SK-N-MC (cell line): ENCODE results near the gene DNMBP.
A peak's percentile ranks its signal among the peaks of the same experiment; 100 is the strongest.
"Not testable (repeated sequence)": the region's sequence is repeated elsewhere in the genome, so short reads cannot be mapped to it uniquely, and the experiment has no call there.

Experiments
- DNase-seq: peaks from one replicate; pipeline ENCODE4 v3.0.0-alpha.2; 2011; ENCODE audit warnings: low read depth, low spot score
- H3K27ac ChIP-seq: fragments of 200-600 bp; sonication (generic); 2 replicates; pipeline ENCODE4 v1.5.1; 2016; ENCODE audit warnings: mixed run types
- H3K36me3 ChIP-seq: fragments of 200-600 bp; sonication (generic); 2 replicates; pipeline ENCODE4 v1.6.1; 2017; ENCODE audit warnings: antibody characterized with exemption, low read length, mixed read lengths; ENCODE audit not compliant: insufficient read depth
- H3K4me3 ChIP-seq: fragments of 200-600 bp; sonication (generic); 2 replicates; pipeline ENCODE4 v1.5.1; 2016
- H3K9ac ChIP-seq: fragments of 200-600 bp; sonication (generic); 2 replicates; pipeline ENCODE4 v1.8.0; 2017; ENCODE audit warnings: mixed run types, mixed read lengths; ENCODE audit not compliant: insufficient read length
- H3K9me3 ChIP-seq: fragments of 200-600 bp; sonication (generic); 2 replicates; pipeline ENCODE4 v1.6.1; 2017; ENCODE audit warnings: low read depth, mild to moderate bottlenecking, antibody characterized with exemption, low read length, moderate library complexity, mixed read lengths
- EZH2 ChIP-seq: fragments of 200-600 bp; sonication (generic); IDR thresholded peaks from one replicate; pipeline ENCODE4 v1.6.1; 2017; ENCODE audit warnings: antibody characterized with exemption
- FOXP2 ChIP-seq: optimal IDR thresholded peaks from 2 replicates; pipeline ENCODE3; 2011; ENCODE audit warnings: mild to moderate bottlenecking, moderate library complexity; ENCODE audit not compliant: insufficient read depth; ENCODE audit errors: extremely low read length, control extremely low read depth
- POLR2AphosphoS5 ChIP-seq: IDR thresholded peaks from 2 replicates; pipeline ENCODE4 v1.6.1; 2012; ENCODE audit warnings: mild to moderate bottlenecking, low read depth, low read length, borderline replicate concordance

DNMBP gene

DNA sequence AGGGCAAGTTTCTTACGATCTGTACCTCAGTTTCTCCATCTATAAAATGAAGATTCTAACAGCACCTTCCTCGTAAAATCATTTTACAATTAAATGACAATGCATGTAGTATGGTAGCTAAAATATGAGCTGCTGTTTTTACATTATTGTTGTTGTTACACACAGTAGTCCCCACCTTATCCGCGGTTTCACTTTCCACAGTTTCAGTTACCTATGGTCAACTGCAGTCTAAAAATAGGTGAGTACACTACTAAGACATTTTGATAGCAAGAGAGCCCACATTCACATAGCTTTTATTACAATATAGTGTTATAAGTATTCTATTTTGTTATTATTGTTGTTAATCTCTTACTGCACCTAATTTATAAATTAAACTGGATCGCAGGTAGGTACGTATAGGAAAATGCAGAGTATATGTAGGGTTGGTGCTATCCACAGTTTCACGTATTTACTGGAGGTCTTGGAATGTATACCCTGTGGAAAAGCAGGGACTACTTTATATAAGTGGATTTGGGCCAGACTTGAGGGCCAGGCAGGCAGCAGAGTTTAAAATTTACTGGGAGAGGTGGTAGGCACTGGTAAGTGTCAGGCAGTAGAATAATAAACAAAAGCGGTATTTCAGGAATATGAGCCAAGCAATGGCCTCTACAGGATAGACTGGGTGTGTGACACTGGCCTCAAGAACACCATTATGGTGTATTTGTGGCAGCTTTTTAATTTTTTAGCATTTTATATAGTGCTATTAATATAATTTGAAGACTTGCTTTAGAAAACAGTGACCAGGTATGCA is 10.2 kb downstream of the DNMBP start:
- no peak overlapping the region for H3K27ac ChIP-seq
- TF ChIP-seq POLR2AphosphoS5 (no peak), EZH2 (no peak), FOXP2 (no peak)
- no peaks in the 10 kb centered on the region for H3K36me3 ChIP-seq
- H3K9ac ChIP-seq: no peak overlapping the region
- no peak for DNase-seq
- H3K4me3 ChIP-seq: no peak overlapping the region
- H3K9me3 ChIP-seq: no peaks in the 10 kb centered on the region

DNA sequence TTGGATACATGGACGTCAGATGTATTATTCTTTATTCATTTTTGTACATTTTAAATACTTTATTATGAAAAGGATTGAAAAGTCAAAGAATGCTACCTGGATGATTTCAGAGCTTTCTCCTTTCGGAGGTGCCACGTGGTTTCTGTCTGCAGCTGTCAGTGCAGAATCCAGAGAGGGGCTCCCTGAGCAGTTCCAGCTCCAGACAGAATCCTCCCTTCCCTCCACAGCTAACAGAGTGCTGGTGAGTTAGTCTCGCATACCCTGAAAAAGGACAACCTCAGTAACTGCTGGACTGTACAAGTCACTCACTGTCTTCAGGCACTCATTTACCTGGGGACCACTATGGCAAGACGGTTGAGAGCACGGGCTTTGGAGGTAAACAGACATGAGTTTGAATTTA is 10.9 kb downstream of the DNMBP start:
- no peaks in the 10 kb centered on the region for H3K9me3 ChIP-seq
- TF ChIP-seq EZH2 (no peak), FOXP2 (no peak), POLR2AphosphoS5 (no peak)
- H3K36me3 ChIP-seq: no peaks in the 10 kb centered on the region
- H3K27ac ChIP-seq: no peak overlapping the region
- no peak overlapping the region for H3K9ac ChIP-seq
- H3K4me3 ChIP-seq: no peak overlapping the region
- no peak for DNase-seq

DNA sequence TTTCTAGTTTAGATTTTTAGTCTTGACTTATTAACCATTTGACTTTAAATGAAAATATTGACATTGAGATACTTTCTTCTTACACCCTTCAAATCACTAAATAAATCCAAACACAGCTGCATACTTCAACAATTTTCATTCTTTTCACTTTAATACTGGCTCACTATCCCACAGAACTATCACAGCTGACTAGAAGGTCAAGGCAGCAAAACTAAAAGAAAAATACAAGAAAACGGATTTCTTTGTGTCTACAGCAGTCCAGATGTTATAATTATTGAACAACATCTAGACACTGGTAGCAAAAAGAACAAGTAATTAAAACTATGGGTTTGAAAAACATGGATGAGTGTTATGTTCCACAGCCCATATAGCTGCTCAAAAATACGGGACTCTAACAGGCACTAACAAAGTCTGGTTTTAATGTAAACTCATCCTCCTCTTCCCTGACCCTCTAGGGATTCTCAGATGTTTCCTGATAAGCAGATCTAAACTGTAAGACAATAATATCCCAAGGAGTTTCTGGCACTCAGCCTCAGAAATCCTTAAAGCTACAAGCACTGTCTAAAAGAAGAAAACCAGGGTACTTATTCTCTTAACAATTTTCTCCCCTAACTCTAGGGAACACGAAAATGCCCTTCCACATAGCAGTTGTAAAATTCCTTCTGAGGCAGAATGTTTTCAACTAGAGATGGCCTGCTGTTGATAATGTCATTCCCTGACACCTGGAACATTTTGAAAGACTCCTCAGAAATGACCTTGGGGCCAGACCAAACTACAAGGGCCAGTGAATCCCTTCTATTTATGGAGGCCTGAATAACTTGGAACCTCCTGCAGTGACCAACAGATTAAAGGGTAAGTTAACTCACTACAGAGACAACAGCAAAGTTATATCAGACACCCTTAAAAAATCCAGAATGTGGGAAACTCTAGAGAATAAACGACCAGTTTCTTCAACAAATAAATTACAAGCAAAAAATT is 12.8 kb downstream of the DNMBP start:
- peak; percentile 58 for DNase-seq
- H3K9me3 ChIP-seq: no peaks in the 10 kb centered on the region
- H3K36me3 ChIP-seq: no peaks in the 10 kb centered on the region
- TF ChIP-seq POLR2AphosphoS5 (no peak), EZH2 (no peak), FOXP2 (no peak)
- peak overlapping the region; percentile 55 for H3K4me3 ChIP-seq
- no peak overlapping the region for H3K27ac ChIP-seq
- H3K9ac ChIP-seq: no peak overlapping the region

DNA sequence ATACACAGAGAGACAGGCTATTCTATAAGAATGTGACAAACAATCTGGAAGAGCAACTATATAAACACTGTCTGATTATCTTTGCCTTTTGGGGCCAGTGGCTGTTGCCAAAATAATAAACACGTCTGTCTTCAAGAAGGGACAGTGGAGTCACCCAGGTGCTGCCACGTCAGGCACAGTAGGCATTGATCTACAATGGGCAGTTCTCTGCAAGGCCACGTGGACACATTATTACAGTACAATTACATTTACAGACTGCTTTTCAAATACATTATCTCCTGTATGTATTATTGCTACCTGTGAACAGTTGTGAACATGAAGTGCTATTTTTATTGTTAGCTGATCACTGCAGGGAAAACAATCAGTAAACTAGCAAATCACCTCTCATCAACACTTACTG is 14.0 kb downstream of the DNMBP start:
- Histone ChIP-seq H3K27ac (no peak overlapping the region), H3K4me3 (no peak overlapping the region), H3K36me3 (no peaks in the 10 kb centered on the region), H3K9me3 (no peaks in the 10 kb centered on the region), H3K9ac (no peak overlapping the region)
- no peak for DNase-seq
- no peak for TF ChIP-seq POLR2AphosphoS5
- no peak for TF ChIP-seq FOXP2
- TF ChIP-seq EZH2: no peak

DNA sequence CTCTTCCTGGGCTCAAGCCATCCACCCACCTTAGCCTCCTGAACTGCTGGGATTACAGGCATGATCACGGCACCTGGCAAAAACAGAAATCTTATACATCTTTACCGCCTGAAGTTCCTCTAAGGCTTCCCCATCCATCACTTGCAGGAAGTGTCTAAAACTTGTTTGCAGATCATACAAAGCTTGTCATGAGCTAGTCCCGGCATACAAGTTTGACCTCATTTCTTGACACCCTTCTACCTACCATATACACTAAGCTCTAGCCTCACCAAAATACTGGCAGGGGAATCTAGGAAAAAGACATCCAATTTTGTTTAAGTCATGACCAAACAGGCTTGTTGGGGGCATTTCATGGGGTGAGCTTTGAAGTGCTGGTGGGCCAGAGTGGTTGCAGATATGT is 14.5 kb downstream of the DNMBP start:
- TF ChIP-seq EZH2 (no peak), POLR2AphosphoS5 (no peak), FOXP2 (no peak)
- H3K4me3 ChIP-seq: no peak overlapping the region
- no peak for DNase-seq
- no peak overlapping the region for H3K27ac ChIP-seq
- H3K9ac ChIP-seq: no peak overlapping the region
- no peaks in the 10 kb centered on the region for H3K9me3 ChIP-seq
- H3K36me3 ChIP-seq: no peaks in the 10 kb centered on the region

DNA sequence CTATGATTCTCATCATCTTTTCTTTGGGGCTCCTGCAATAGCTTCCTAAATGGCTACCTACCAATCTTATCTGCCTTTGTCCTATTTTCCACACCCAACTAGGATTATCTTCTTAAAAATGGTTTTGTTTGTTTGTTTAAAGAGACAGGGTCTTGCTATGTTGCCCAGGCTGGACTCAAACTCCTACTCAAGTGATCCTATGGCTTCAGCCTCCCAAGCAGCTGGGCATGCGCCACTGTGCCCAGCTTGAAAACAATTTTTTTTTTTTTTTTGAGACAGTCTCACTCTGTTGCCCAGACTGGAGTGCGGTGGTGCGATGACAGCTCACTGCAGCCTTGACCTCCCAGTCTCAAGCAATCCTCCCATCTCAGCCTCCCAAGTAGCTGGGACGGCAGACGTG is 14.9 kb downstream of the DNMBP start:
- Histone ChIP-seq H3K9ac (no peak overlapping the region), H3K4me3 (no peak overlapping the region), H3K27ac (no peak overlapping the region), H3K36me3 (no peaks in the 10 kb centered on the region), H3K9me3 (no peaks in the 10 kb centered on the region)
- DNase-seq: no peak
- no peak for TF ChIP-seq EZH2
- TF ChIP-seq FOXP2: no peak
- no peak for TF ChIP-seq POLR2AphosphoS5

DNA sequence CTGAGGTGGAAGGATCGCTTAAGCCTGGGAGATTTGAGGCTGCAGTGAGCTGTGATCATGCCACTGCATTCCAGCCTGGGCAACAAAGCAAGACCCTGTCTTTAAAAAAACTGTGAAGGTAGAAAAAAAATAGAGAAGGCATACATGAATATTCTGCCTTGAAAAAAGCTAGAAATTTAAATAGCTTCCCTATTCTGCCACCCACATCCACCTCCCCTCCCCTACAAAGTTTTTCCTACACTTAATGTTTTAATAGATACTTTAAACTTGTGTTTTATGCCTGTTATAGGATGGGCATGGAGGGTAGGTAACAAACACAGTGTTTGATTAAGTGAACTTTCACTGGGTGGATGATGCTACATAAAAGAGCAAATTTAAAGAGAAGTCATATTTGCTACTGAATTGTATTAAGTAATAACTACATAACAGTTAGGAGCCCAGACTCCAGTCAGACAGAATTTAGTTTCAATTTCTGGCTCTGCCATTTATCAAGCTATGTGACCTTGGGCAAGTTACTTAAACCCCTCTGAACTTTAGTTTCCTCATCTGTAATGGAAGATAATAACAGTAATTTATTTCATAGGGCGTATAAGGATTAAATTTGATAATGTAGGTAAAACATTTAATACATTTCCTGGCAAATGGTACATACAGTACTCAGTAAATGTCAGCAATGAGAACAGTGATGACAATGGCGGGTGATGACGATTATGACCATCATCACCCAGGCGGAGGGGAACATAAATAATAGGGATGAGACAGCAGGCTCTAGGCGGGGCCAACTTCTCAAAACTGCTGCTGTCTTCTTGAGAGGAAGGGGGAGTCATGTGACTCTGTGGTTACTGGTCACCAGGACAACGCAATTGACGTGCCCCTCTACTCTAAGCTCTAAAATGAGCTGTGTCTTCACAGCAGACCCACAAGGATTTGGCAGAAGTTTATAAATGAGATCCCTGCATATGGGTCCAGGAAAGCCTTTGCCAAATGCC is 15.8 kb downstream of the DNMBP start:
- DNase-seq: no peak
- Histone ChIP-seq H3K9ac (no peak overlapping the region), H3K4me3 (no peak overlapping the region), H3K9me3 (no peaks in the 10 kb centered on the region), H3K27ac (no peak overlapping the region), H3K36me3 (no peaks in the 10 kb centered on the region)
- TF ChIP-seq FOXP2: no peak
- TF ChIP-seq POLR2AphosphoS5: no peak
- TF ChIP-seq EZH2: no peak

DNA sequence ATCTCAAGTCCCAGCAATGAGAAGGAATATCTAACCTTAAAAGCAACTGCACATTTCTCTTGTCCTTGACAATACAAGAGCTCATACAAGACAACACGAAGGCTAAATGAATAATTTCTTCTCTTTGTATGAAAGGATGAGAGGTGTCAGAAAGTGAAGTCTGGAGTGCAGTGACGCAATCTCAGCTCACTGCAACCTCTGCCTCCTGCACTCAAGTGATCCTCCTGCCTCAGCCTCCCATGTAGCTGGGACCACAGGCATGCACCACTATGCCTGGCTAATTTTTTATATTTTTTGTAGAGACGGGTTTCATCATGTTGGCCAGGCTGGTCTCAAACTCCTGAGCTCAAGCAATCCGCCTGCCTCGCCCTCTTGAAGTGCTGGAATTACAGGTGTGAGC is 24.1 kb downstream of the DNMBP start:
- not testable (repeated sequence) for H3K27ac ChIP-seq, H3K36me3 ChIP-seq, H3K9ac ChIP-seq, H3K9me3 ChIP-seq, H3K4me3 ChIP-seq, DNase-seq
